ENCODE data around the gene CTF1.
A peak's percentile ranks its signal among the peaks of the same experiment; 100 is the strongest.
"Not testable (repeated sequence)": the region's sequence is repeated elsewhere in the genome, so short reads cannot be mapped to it uniquely, and the experiment has no call there.

CTF1 gene

DNA sequence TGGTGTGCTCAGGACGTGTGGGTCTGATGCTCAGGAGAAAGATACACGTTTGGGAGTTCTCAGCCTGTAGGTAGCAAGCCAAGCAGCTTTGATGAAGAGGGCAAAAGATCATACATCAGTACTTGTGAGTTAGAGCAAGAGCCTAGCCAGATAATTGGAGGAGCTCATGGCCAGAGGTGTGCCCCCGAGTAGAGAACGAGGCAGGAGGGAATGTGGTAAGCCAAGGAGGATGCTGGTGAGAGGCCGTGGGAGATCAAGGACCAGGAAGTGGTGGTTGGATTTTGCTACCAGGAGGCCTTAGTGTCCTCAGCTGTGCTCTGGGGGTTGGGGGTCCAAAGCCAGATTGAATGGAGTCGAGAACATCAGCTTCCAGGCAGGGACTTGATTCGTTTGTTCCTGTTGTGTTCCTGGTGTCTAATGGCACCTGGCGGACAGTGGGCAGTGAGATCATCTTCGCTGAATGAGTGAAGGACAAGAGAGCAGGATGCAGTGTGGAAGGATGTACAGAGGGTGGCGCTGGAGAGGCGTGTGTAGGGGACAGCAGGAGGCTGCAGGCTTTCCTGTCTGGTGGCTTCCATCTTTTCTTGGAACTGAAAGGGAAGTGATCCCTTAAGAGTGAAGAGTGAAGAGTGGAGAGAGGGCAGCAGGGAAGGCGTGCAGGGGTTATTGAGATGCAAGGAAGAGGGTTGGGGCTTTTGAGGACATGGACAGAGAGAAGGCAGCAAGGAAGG, 38.6 kb downstream of the CTF1 start:
- DNase-seq, result no peak

GRCh38 chr16:30937692-30938091, 41.3 kb downstream of the CTF1 start:
- DNase-seq, result no peak

DNA sequence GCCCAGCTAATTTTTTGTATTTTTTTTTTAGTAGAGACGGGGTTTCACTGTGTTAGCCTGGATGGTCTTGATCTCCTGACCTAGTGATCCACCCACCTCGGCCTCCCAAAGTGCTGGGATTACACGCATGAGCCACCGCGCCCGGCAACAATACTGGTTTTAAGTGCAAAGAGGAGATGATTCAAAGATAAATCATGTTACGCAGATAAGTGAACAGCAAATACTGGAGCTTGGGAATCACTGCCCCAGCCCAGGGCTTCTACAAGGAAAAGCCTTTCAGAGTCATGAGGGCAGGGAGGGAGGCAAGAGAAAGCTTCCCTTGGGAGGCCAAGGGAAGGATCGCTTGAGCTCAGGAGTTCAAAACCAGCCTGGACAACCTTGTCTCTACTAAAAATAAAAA, 43.2 kb downstream of the CTF1 start:
- not testable (repeated sequence) for DNase-seq

- peak; percentile 44 for DNase-seq
These were observed 45.4 kb downstream of the CTF1 start for GRCh38 chr16:30941600-30942425.

- DNase-seq, result no peak
These were observed 46.0 kb downstream of the CTF1 start for GRCh38 chr16:30942426-30942806.

DNA sequence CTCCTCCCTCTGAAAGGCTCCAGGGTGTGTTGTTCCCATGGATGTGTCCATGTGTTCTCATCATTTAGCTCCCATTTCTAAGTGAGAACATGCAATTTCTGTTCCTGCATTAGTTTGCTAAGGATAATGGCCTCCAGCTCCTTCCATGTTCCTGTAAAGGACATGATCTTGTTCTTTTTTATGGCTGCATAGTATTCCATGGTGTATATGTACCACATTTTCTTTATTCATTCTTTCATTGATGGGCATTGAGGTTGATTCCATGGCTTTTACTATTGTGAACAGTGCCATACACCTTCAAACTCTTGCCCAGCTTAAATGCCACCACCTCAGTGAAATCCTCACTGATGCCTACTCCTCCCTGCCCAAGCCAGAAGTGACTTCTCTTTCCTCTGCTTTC, 47.9 kb downstream of the CTF1 start:
- DNase-seq, result no peak

GRCh38 chr16:30946671-30947540, 50.5 kb downstream of the CTF1 start:
- DNase-seq, result no peak

DNA sequence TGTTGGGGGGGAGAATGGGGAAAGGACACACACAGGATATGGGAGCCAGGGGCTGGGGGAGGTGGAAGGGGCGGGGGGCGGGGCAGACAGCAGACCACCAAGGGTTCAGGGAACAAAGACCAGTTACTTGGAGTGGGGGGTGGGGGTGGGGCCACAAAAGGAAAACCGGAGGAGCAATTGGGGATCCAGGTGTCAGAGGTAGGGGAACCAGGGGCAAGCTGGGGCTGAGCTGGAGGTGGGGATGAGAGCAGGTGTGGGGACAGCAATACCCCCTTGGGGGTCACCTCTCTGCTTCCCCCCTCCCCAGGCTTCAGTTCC, 51.1 kb downstream of the CTF1 start:
- no peak for DNase-seq

GRCh38 chr16:30947859-30948666, 51.6 kb downstream of the CTF1 start:
- no peak for DNase-seq

DNA sequence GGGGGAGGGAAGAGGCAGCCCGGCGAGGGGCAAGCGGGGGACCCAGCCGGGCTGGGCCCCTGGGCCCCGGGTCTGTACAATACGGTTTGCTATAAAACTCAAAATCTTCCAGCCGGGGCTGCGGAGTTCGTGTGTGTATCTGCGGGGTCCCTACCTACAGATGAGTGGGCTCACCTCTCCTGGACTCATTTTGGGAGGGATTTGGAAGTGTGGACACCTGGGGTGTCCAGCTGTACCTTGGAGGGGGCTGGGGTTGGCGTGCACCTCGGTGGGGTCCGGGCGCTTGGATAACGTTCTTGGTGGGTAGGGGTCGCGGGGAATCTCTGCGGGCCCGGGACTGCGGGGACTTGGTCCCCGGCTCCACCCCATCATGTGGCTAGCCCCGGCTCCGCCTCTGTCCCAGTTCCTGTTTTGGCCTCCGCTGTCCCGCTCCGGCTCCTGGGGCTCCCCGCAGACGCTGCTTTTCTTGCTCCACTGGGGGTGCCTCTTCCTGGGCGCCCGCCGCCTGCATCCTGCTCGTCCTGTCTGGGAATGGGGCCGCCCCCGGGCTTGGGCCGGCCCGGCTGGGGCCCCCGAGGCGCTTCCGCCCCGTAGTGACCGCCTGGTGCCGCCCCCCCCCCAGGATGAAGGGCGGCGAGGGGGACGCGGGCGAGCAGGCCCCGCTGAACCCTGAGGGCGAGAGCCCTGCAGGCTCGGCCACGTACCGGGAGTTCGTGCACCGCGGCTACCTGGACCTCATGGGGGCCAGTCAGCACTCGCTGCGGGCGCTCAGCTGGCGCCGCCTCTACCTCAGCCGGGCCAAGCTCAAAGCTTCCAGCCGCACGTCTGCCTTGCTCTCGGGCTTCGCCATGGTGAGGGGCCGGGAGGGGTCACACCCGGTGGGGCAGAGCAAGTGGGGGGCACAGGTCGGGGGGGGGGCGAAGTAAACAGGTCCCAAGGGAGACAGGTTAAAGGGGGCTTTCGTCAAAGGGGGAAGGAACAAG, 52.5 kb downstream of the CTF1 start, which contains the start of gene ORAI3:
Gene ORAI3 (plus strand): TSS at position 402 of the 983 bp plus-strand sequence. CDS start 222 bp downstream, at position 624.
- peak; percentile 24 for DNase-seq

GRCh38 chr16:30949650-30950515, 53.5 kb downstream of the CTF1 start:
- peak; percentile 14 for DNase-seq

GRCh38 chr16:30950516-30951065, 54.2 kb downstream of the CTF1 start:
- no peak for DNase-seq

GRCh38 chr16:30951193-30951592, 54.8 kb downstream of the CTF1 start:
- no peak for DNase-seq

GRCh38 chr16:30951750-30952149, 55.3 kb downstream of the CTF1 start:
- DNase-seq, result no peak

GRCh38 chr16:30953111-30953510, 56.7 kb downstream of the CTF1 start:
- no peak for DNase-seq
